ENCODE measurements around the gene CASS4. TPM values are rescaled to one million over a fixed set of nuclear protein-coding genes. Genes with fewer than 3 reads are reported as not detected.

CASS4 gene
- total RNA-seq, 1 donor from 2014 or later = not detected

GRCh38 chr20:56381501-56381900 lies 30.6 kb upstream of the CASS4 start:
- H3K36me3 ChIP-seq (ENCODE audit: control insufficient read depth, insufficient read depth, low read length) = no peaks in the 10 kb centered on the region
- no peak for DNase-seq (ENCODE audit: low read depth)
- no peak for TF ChIP-seq CTCF (IDR thresholded peaks at IDR 0.05; ENCODE audit: insufficient read depth, low read length, poor library complexity, severe bottlenecking)
- H3K4me3 ChIP-seq (ENCODE audit: low read depth, low read length) = no peak overlapping the region
- H3K27me3 ChIP-seq (ENCODE audit: control insufficient read depth, insufficient read depth, low read length) = no peaks in the 10 kb centered on the region

DNA sequence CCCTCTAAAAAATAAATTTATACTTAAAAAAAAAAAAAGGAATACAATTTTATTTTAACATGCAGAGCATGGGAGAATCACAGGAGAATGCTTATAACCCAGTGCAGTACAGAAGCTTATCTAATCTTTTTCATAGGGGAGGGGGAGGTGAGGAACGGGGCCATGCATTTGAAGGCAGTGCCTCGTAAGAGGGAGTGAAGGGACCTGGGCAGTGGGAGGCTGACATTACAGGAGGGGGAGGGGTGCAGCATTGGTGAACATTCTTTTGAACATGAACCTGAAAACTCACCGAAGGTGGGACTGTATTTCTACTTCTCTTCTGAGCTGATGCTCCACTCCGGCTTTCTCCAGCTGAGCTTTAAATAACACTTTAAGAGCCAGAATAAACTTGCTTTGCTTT lies 29.4 kb upstream of the CASS4 start:
- no peak for TF ChIP-seq CTCF (IDR thresholded peaks at IDR 0.05; ENCODE audit: insufficient read depth, low read length, poor library complexity, severe bottlenecking)
- no peak overlapping the region for H3K4me3 ChIP-seq (ENCODE audit: low read depth, low read length)
- no peaks in the 10 kb centered on the region for H3K36me3 ChIP-seq (ENCODE audit: control insufficient read depth, insufficient read depth, low read length)
- no peaks in the 10 kb centered on the region for H3K27me3 ChIP-seq (ENCODE audit: control insufficient read depth, insufficient read depth, low read length)
- no peak for DNase-seq (ENCODE audit: low read depth)

GRCh38 chr20:56383334-56383733 lies 28.7 kb upstream of the CASS4 start:
- no peaks in the 10 kb centered on the region for H3K36me3 ChIP-seq (ENCODE audit: control insufficient read depth, insufficient read depth, low read length)
- no peak overlapping the region for H3K4me3 ChIP-seq (ENCODE audit: low read depth, low read length)
- no peak for DNase-seq (ENCODE audit: low read depth)
- TF ChIP-seq CTCF (IDR thresholded peaks at IDR 0.05; ENCODE audit: insufficient read depth, low read length, poor library complexity, severe bottlenecking) = no peak
- no peaks in the 10 kb centered on the region for H3K27me3 ChIP-seq (ENCODE audit: control insufficient read depth, insufficient read depth, low read length)

- Histone ChIP-seq H3K36me3 (ENCODE audit: control insufficient read depth, insufficient read depth, low read length) (no peaks in the 10 kb centered on the region), H3K27me3 (ENCODE audit: control insufficient read depth, insufficient read depth, low read length) (no peaks in the 10 kb centered on the region), H3K4me3 (ENCODE audit: low read depth, low read length) (no peak overlapping the region)
- TF ChIP-seq CTCF (IDR thresholded peaks at IDR 0.05; ENCODE audit: insufficient read depth, low read length, poor library complexity, severe bottlenecking) = no peak
- DNase-seq (ENCODE audit: low read depth) = no peak
Measured at GRCh38 chr20:56385130-56385529, 26.9 kb upstream of the CASS4 start.

DNA sequence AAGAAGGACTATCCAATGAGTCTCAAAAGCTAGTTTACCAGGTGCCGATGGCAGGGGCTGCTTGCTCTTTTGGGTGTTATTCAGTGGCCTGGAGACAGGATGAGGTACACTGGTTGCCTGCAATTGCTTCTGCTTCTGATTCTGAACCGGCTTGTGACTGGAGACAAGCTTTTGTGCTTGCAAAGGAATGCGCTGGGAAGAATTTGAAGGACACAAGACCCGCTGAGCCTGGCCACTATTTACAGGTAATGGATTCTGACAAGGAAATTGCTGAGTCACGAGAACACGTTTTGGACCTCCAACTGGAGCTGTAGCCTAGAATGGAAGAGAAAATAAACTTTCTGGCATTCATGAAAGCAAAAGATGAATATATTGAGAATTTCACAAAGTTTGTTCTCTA lies 25.8 kb upstream of the CASS4 start:
- H3K36me3 ChIP-seq (ENCODE audit: control insufficient read depth, insufficient read depth, low read length) = no peaks in the 10 kb centered on the region
- H3K27me3 ChIP-seq (ENCODE audit: control insufficient read depth, insufficient read depth, low read length) = no peaks in the 10 kb centered on the region
- no peak for TF ChIP-seq CTCF (IDR thresholded peaks at IDR 0.05; ENCODE audit: insufficient read depth, low read length, poor library complexity, severe bottlenecking)
- no peak for DNase-seq (ENCODE audit: low read depth)
- no peak overlapping the region for H3K4me3 ChIP-seq (ENCODE audit: low read depth, low read length)

- no peak for TF ChIP-seq CTCF (IDR thresholded peaks at IDR 0.05; ENCODE audit: insufficient read depth, low read length, poor library complexity, severe bottlenecking)
- no peak for DNase-seq (ENCODE audit: low read depth)
- H3K36me3 ChIP-seq (ENCODE audit: control insufficient read depth, insufficient read depth, low read length) = no peaks in the 10 kb centered on the region
- H3K27me3 ChIP-seq (ENCODE audit: control insufficient read depth, insufficient read depth, low read length) = no peaks in the 10 kb centered on the region
- no peak overlapping the region for H3K4me3 ChIP-seq (ENCODE audit: low read depth, low read length)
Measured at GRCh38 chr20:56388882-56389281, 23.2 kb upstream of the CASS4 start.

All from kidney epithelial cell (primary cell).